Suprapubic skin (tissue), 4 donors: ENCODE measurements around the gene HELZ.

Experiments used
- CTCF ChIP-seq, 2 donors: fragments of 200-600 bp in 1 of 2; fragments of 450-650 bp in 1 of 2; sonication (generic) in 1 of 2; IDR thresholded peaks; one replicate each; pipeline ENCODE4 v1.5.1; 2016 to 2019; ENCODE audit warnings: antibody characterized with exemption in 2 of 2, mild to moderate bottlenecking in 1 of 2, moderate library complexity in 1 of 2
- POLR2A ChIP-seq, 2 donors: fragments of 450-650 bp; IDR thresholded peaks; one replicate each; pipeline ENCODE4 v1.6.1; 2017; ENCODE audit warnings: antibody characterized with exemption in 2 of 2, mild to moderate bottlenecking in 2 of 2, moderate library complexity in 2 of 2
- POLR2AphosphoS5 ChIP-seq, 3 donors: sonication (generic); formaldehyde crosslinking; IDR thresholded peaks; one replicate each; pipeline ENCODE4 v1.6.1; 2017; ENCODE audit warnings: antibody characterized with exemption in 3 of 3

DNA sequence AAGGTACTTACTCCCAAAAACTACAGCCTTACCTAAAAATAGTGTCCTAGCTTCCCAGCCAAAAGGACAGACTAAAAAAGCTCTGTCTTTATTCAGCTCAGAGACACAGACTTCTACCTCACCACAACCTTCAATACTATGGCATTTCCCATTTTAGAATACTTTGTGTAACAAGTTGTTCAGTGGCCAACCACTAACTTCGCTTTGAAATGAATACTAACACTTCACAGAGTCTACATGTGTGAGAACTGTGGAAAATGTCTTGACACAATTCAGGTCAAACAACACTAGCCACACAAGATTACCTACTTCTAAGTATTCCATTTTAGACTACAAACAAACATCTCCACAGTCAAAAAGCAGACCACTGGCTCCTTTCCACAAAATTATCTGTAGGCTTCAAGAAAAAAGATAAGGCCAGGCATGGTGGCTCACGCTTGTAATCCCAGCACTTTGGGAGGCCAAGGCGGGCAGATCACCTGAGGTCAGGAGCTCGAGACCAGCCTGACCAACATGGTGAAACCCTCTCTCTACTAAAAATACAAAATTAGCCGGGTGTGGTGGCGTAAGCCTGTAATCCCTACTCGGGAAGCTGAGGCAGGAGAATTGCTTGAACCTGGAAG lies 3.2 kb downstream of the HELZ start:
- TF ChIP-seq POLR2AphosphoS5 (IDR thresholded peaks at IDR 0.05) (no peak), CTCF (IDR thresholded peaks at IDR 0.05) (no peak), POLR2A (IDR thresholded peaks at IDR 0.05) (no peak)
